M059J (cell line): ENCODE results near the gene PITPNM1. TPM values are rescaled to one million over a fixed set of nuclear protein-coding genes. Genes with fewer than 3 reads are reported as not detected.

Source experiments
- total RNA-seq: library from RNA; depleted of rRNA; stranded (reverse); fragments of >200 nt; shearing (Covaris generic); gene quantifications from 2 replicates; pipeline ENCODE4 v1.2.3, GENCODE V29; 2014; rRNA removed

PITPNM1 gene
- total RNA-seq, 1 experiment from 2014 or later, result 36.7 TPM

Other genes starting within 250 kb of the PITPNM1 start
- gene GRK2, start 238.9 kb downstream of the PITPNM1 start, total RNA-seq, result 21.8 and 39.3 TPM in 2 replicates
- 9.8 and 14.9 TPM in 2 replicates for gene ANKRD13D, start 216.1 kb downstream of the PITPNM1 start, total RNA-seq
- 17.5 and 18.4 TPM in 2 replicates for gene SSH3, start 201.8 kb downstream of the PITPNM1 start, total RNA-seq
- 127 and 137 TPM in 2 replicates for gene POLD4, start 151.8 kb downstream of the PITPNM1 start, total RNA-seq
- gene CLCF1, start 131.8 kb downstream of the PITPNM1 start, total RNA-seq, result 16.2 and 22.6 TPM in 2 replicates
- 7.3 and 13.3 TPM in 2 replicates for gene RAD9A, start 113.4 kb downstream of the PITPNM1 start, total RNA-seq
- 223 and 247 TPM in 2 replicates for gene PPP1CA, start 103.5 kb downstream of the PITPNM1 start, total RNA-seq
- not detected in 2 replicates for gene TBC1D10C, start 101.3 kb downstream of the PITPNM1 start, total RNA-seq
- 0.22 TPM in 1 of 2 replicates, not detected in the other for gene CARNS1, start 89.7 kb downstream of the PITPNM1 start, total RNA-seq
- 36.6 and 37.1 TPM in 2 replicates for gene RPS6KB2, start 76.9 kb downstream of the PITPNM1 start, total RNA-seq
- 0.20 and 0.47 TPM in 2 replicates for gene PTPRCAP, start 67.7 kb downstream of the PITPNM1 start, total RNA-seq
- 79.7 and 137 TPM in 2 replicates for gene CORO1B, start 61.9 kb downstream of the PITPNM1 start, total RNA-seq
- not detected in 2 replicates for gene GPR152, start 52.6 kb downstream of the PITPNM1 start, total RNA-seq
- gene CABP4, start 50.0 kb downstream of the PITPNM1 start, total RNA-seq, result 6.9 and 9.0 TPM in 2 replicates
- gene TMEM134, start 36.1 kb downstream of the PITPNM1 start, total RNA-seq, result 13.5 and 16.1 TPM in 2 replicates
- 65.7 and 81.6 TPM in 2 replicates for gene AIP, start 22.3 kb downstream of the PITPNM1 start, total RNA-seq
- 63.8 and 71.7 TPM in 2 replicates for gene CDK2AP2, start 2.8 kb upstream of the PITPNM1 start, total RNA-seq
- not detected in 2 replicates for gene CABP2, start 18.1 kb upstream of the PITPNM1 start, total RNA-seq
- 436 and 441 TPM in 2 replicates for gene GSTP1, start 78.4 kb upstream of the PITPNM1 start, total RNA-seq
- gene NDUFV1, start 101.6 kb upstream of the PITPNM1 start, total RNA-seq, result 118 and 153 TPM in 2 replicates
- gene NUDT8, start 124.6 kb upstream of the PITPNM1 start, total RNA-seq, result 2.6 and 5.7 TPM in 2 replicates
- not detected in 2 replicates for gene TBX10, start 134.4 kb upstream of the PITPNM1 start, total RNA-seq
- 0.91 TPM in 2 replicates for gene ACY3, start 145.4 kb upstream of the PITPNM1 start, total RNA-seq
- not detected in 2 replicates for gene ALDH3B2, start 169.3 kb upstream of the PITPNM1 start, total RNA-seq